SJSA1 (cell line): Measurements from ENCODE around the gene NTRK1. TPM values are rescaled to one million over a fixed set of nuclear protein-coding genes. Genes with fewer than 3 reads are reported as not detected.

ENCODE experiments used
- DNase-seq, 2 experiments: peaks; one replicate each; pipeline ENCODE4 v3.0.0-alpha.2; 2015 to 2020; ENCODE audit warnings: low spot score in 2 of 2, low read depth in 1 of 2
- H3K27ac ChIP-seq: fragments of 250-450 bp; sonication (Bioruptor Pico); 2 replicates; pipeline ENCODE4 v1.5.1; 2020; ENCODE audit warnings: mild to moderate bottlenecking, moderate library complexity
- H3K27me3 ChIP-seq: fragments of 250-450 bp; sonication (Bioruptor Pico); replicated peaks from 2 replicates; pipeline ENCODE4 v1.5.1; 2020; ENCODE audit warnings: mild to moderate bottlenecking, moderate library complexity
- H3K36me3 ChIP-seq: fragments of 250-450 bp; sonication (Bioruptor Pico); 2 replicates; pipeline ENCODE4 v1.5.1; 2020; ENCODE audit warnings: mild to moderate bottlenecking
- H3K4me1 ChIP-seq: fragments of 250-450 bp; sonication (Bioruptor Pico); replicated peaks from 2 replicates; pipeline ENCODE4 v1.6.1; 2021; ENCODE audit warnings: mild to moderate bottlenecking
- H3K4me3 ChIP-seq: fragments of 250-450 bp; sonication (Bioruptor Pico); 2 replicates; pipeline ENCODE4 v1.5.1; 2020; ENCODE audit warnings: mild to moderate bottlenecking
- H3K9me3 ChIP-seq: fragments of 250-450 bp; sonication (Bioruptor Pico); replicated peaks from 2 replicates; pipeline ENCODE4 v1.5.1; 2020; ENCODE audit warnings: mild to moderate bottlenecking
- total RNA-seq: library from RNA; depleted of rRNA; stranded (reverse); fragments of >200 nt; shearing (Covaris generic); gene quantifications from 2 replicates; pipeline ENCODE4 v1.2.3, GENCODE V29; 2014

The NTRK1 gene
- total RNA-seq, 1 experiment from 2014 or later: not detected

GRCh38 chr1:156856282-156856785 lies 4.3 kb upstream of the NTRK1 start:
- peaks cover 64% of the 10 kb centered on the region for H3K27me3 ChIP-seq
- H3K4me1 ChIP-seq: peaks cover 21% of the 10 kb centered on the region
- no peak for DNase-seq
- no peak overlapping the region for H3K27ac ChIP-seq
- 0 out of 2 replicates have a peak, but pooled peaks cover 2% of the 10 kb centered on the region for H3K9me3 ChIP-seq
- no peak overlapping the region for H3K4me3 ChIP-seq
- no peaks in the 10 kb centered on the region for H3K36me3 ChIP-seq

DNA sequence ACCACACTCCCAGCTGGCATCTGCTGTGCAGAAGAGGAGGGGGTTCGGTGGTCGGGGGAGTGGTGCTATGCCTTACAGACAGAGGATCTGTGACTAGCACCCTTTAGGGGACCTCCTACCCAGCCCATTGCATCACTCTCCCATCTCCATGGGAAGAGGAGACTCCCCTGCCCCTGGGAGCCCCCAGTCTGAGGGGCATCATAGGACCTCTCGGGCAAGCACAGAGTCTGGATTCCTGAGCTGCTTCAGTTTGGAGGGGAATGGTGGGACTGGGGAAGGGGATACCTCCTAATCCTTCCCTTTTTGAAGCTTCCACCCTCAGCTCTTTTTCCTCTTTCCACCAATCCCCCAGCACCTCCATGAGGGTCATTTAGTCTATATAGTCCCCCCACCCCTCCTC lies 3.1 kb upstream of the NTRK1 start:
- Histone ChIP-seq H3K27me3 (peaks cover 75% of the 10 kb centered on the region), H3K36me3 (no peaks in the 10 kb centered on the region), H3K4me3 (no peak overlapping the region), H3K9me3 (0 out of 2 replicates have a peak, but pooled peaks cover 2% of the 10 kb centered on the region), H3K27ac (no peak overlapping the region), H3K4me1 (peaks cover 21% of the 10 kb centered on the region)
- no peak for DNase-seq

- Histone ChIP-seq H3K27ac (no peak overlapping the region), H3K4me1 (peaks cover 21% of the 10 kb centered on the region), H3K4me3 (no peak overlapping the region), H3K36me3 (no peaks in the 10 kb centered on the region), H3K27me3 (peaks cover 85% of the 10 kb centered on the region), H3K9me3 (0 out of 2 replicates have a peak, but pooled peaks cover 2% of the 10 kb centered on the region)
- no peak for DNase-seq
Observed at GRCh38 chr1:156858555-156858956, 2.1 kb upstream of the NTRK1 start.

- H3K27me3 ChIP-seq: peaks cover 82% of the 10 kb centered on the region
- peaks cover 21% of the 10 kb centered on the region for H3K4me1 ChIP-seq
Observed at GRCh38 chr1:156858959-156859522, 1.6 kb upstream of the NTRK1 start, which contains the start of gene INSRR. Gene INSRR, minus strand, starts transcription at chr1:156859117. Its CDS starts 496 bp downstream, at chr1:156858621.

DNA sequence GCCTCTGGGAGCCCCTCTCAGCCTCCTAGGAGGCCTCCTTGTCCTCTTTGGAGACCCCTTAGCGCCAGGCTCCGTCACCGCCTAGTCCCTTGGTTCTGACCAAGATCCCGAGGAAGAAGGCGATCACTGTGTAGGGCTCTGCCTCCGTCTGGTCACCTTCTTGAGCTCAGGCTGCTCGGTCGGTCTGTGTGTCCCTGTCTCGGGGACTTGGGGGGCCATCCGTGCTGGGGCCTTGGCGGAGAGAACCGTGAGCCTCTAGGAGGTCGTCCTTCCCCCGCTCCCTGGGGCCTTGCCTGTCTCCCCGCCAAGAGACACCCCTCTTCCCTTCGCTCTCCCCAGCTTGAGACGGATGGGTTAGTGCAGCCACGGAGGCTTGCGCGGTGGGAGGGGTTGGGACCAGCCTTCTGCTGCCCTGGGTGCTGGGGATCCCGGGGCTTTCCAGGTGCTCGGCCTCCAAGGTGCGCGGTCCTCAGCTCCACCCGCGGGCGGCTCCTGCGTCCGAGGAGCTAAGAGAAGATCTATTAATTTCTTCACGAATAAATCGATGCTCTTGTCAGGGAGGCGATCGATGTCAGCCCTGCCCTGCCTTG lies 1.0 kb upstream of the NTRK1 start:
- H3K36me3 ChIP-seq: no peaks in the 10 kb centered on the region
- H3K4me1 ChIP-seq: peaks cover 21% of the 10 kb centered on the region
- no peak overlapping the region for H3K27ac ChIP-seq
- DNase-seq: no peak
- no peak overlapping the region for H3K4me3 ChIP-seq
- H3K9me3 ChIP-seq: 0 out of 2 replicates have a peak, but pooled peaks cover 2% of the 10 kb centered on the region
- H3K27me3 ChIP-seq: peaks cover 79% of the 10 kb centered on the region

More at GRCh38 chr1:156858959-156859522, 1.6 kb upstream of the NTRK1 start, which contains the start of gene INSRR:
- no peak within 1 kb of the TSS for H3K27ac ChIP-seq
- no peaks in the 10 kb centered on the region for H3K36me3 ChIP-seq
- no peak for DNase-seq
- H3K9me3 ChIP-seq: 0 out of 2 replicates have a peak, but pooled peaks cover 2% of the 10 kb centered on the region
- no peak within 1 kb of the TSS for H3K4me3 ChIP-seq

- H3K27ac ChIP-seq: no peak overlapping the region
- peaks cover 78% of the 10 kb centered on the region for H3K27me3 ChIP-seq
- H3K36me3 ChIP-seq: no peaks in the 10 kb centered on the region
- DNase-seq: peak in 1 of 2 experiments; percentile 59
- no peak overlapping the region for H3K4me3 ChIP-seq
- 0 out of 2 replicates have a peak, but pooled peaks cover 2% of the 10 kb centered on the region for H3K9me3 ChIP-seq
- H3K4me1 ChIP-seq: peaks cover 21% of the 10 kb centered on the region
Observed at GRCh38 chr1:156860113-156860627, 495 bp upstream of the NTRK1 start.

DNA sequence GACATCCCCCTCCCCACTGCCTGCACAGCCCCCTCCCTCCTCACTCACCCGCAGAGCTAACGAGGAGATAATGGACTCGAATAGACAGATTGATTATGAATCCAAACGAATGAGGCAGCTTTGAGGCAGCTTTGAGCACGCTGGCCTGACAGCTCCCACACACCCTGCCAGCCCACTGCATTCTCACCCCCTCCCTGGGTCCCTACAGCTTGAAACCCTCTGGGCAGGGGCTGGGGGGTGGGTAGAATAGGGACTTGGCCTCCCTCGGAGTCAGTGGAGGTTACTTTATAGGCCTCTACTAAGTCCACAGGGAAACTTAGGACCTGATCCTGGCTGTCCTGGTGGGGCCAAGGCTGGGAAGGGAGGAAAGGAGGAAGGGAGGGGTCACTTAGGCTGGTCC lies 1.9 kb downstream of the NTRK1 start:
- H3K4me1 ChIP-seq: peaks cover 21% of the 10 kb centered on the region
- H3K27me3 ChIP-seq: peaks cover 58% of the 10 kb centered on the region
- DNase-seq: no peak
- H3K36me3 ChIP-seq: no peaks in the 10 kb centered on the region
- 0 out of 2 replicates have a peak, but pooled peaks cover 2% of the 10 kb centered on the region for H3K9me3 ChIP-seq
- no peak overlapping the region for H3K27ac ChIP-seq
- H3K4me3 ChIP-seq: no peak overlapping the region

- Histone ChIP-seq H3K27me3 (peaks cover 53% of the 10 kb centered on the region), H3K4me3 (no peak overlapping the region), H3K9me3 (0 out of 2 replicates have a peak, but pooled peaks cover 2% of the 10 kb centered on the region), H3K4me1 (peaks cover 21% of the 10 kb centered on the region), H3K27ac (no peak overlapping the region), H3K36me3 (no peaks in the 10 kb centered on the region)
- DNase-seq: no peak
Observed at GRCh38 chr1:156862997-156863599, 2.4 kb downstream of the NTRK1 start.

DNA sequence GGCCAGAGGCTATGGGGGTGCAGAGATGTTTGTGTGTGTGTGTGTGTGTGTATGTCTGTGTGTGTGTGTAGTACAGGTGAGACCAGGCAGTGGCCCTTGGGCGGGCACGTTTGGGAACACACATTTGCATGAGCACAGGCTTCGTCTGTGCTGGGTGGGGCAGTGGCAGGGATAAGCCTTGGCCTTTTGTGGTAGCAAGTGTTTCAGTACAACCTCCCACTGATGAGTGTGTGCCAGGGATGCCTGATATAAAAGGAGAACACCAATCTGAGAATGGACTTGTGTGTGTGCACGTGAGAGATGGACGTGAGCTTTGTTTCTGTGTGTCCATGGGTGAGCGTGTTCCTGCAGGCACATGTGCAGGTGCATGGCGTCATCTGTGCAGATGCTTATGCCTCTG lies 3.0 kb downstream of the NTRK1 start:
- Histone ChIP-seq H3K27ac (no peak overlapping the region), H3K9me3 (0 out of 2 replicates have a peak, but pooled peaks cover under 1% of the 10 kb centered on the region), H3K4me1 (peaks cover 21% of the 10 kb centered on the region), H3K27me3 (peaks cover 47% of the 10 kb centered on the region), H3K36me3 (no peaks in the 10 kb centered on the region), H3K4me3 (no peak overlapping the region)
- DNase-seq: no peak

DNA sequence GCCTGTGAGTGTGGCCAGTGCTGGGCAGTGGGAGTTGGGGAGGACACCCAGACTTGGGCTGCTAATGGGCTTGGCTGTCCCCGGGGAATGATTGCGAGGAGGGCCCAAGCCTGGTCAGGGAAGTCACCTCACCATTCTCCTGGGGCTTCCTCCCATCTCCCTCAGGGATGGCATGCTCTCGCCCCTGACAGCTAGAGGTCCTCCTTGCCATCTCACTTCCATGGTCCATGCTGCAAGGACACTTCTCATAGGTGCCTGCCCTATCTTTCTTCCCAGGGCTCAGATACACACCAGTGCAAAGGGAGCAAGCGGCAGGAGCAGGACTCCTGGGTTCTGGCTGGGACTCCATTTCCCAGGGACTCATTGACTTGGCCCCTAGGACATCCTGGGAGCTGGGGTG lies 4.1 kb downstream of the NTRK1 start:
- no peak overlapping the region for H3K27ac ChIP-seq
- H3K4me1 ChIP-seq: peaks cover 14% of the 10 kb centered on the region
- H3K9me3 ChIP-seq: no peaks in the 10 kb centered on the region
- H3K27me3 ChIP-seq: peaks cover 36% of the 10 kb centered on the region
- no peak overlapping the region for H3K4me3 ChIP-seq
- no peaks in the 10 kb centered on the region for H3K36me3 ChIP-seq
- DNase-seq: no peak

- no peak overlapping the region for H3K27ac ChIP-seq
- no peak for DNase-seq
- H3K4me3 ChIP-seq: no peak overlapping the region
- H3K27me3 ChIP-seq: peaks cover 31% of the 10 kb centered on the region
- H3K9me3 ChIP-seq: no peaks in the 10 kb centered on the region
- H3K4me1 ChIP-seq: peaks cover 10% of the 10 kb centered on the region
- H3K36me3 ChIP-seq: no peaks in the 10 kb centered on the region
Observed at GRCh38 chr1:156865258-156865657, 4.6 kb downstream of the NTRK1 start.

- Histone ChIP-seq H3K27ac (no peak overlapping the region), H3K4me3 (no peak overlapping the region), H3K4me1 (peaks cover 10% of the 10 kb centered on the region), H3K27me3 (peaks cover 25% of the 10 kb centered on the region), H3K9me3 (no peaks in the 10 kb centered on the region), H3K36me3 (no peaks in the 10 kb centered on the region)
- DNase-seq: no peak
Observed at GRCh38 chr1:156865865-156866248, 5.2 kb downstream of the NTRK1 start.

DNA sequence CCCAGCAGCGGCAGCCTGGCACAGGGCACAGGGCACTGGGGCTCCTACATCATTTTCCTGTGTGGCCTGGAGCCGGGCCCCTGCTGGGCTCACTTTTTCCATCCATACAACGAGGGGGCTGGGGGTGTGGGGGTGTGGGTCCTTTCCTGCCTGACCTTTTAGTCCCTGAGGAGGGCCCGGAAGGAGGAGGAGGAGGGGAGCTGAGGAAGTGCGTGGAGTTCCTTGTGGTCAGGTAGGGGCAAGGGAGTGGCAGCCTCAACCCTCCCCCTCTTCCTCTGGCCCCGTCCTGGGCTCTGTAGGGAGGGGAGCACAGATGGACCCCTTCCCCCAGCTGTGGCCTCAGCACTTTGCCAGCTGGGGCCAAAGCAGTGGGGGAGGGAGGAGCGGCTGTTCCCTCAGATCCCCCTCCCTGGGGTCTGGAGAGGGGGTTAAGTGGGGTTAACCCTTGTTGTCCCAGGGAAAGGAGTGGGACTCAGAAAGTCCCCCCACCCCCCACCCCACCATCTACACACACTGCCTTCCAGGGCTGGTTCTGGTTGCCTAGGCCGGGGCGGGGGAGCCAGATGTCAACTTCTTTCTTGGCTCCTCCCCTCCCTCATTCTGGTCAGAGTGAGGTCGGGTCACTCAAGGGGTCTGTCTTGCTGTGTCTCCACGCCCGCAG lies 5.7 kb downstream of the NTRK1 start:
- peaks cover 20% of the 10 kb centered on the region for H3K27me3 ChIP-seq
- H3K4me3 ChIP-seq: no peak overlapping the region
- H3K9me3 ChIP-seq: no peaks in the 10 kb centered on the region
- DNase-seq: no peak
- H3K27ac ChIP-seq: no peak overlapping the region
- H3K36me3 ChIP-seq: no peaks in the 10 kb centered on the region
- H3K4me1 ChIP-seq: peaks cover 9% of the 10 kb centered on the region
